Astrocyte of the cerebellum (primary cell): Measurements from ENCODE around the gene PRKCE.

Source experiments
- DNase-seq: peaks from one replicate; pipeline ENCODE4 v3.0.0-alpha.2; 2011; ENCODE audit warnings: low read depth
- H3K4me3 ChIP-seq: 2 replicates; pipeline ENCODE4 v1.5.1; 2011; ENCODE audit warnings: mild to moderate bottlenecking, low read depth, low read length, moderate library complexity
- CTCF ChIP-seq: IDR thresholded peaks from 2 replicates; pipeline ENCODE4 v1.5.1; 2012; ENCODE audit warnings: low read length, low read depth, moderate library complexity, mild to moderate bottlenecking; ENCODE audit errors: missing control alignments
- in situ Hi-C: cut with HindIII; loops from 2 replicates; pipeline ENCODE4 v1.10.0; 2017; ENCODE audit warnings: low sequenced_read_pairs

PRKCE gene

GRCh38 chr2:46116150-46116549, 464.7 kb downstream of the PRKCE start:
- TF ChIP-seq CTCF: no peak
- H3K4me3 ChIP-seq: no peak overlapping the region
- no peak for DNase-seq
- in situ Hi-C loops: no loop called here

- peak; percentile 64 for DNase-seq
- H3K4me3 ChIP-seq: no peak overlapping the region
- in situ Hi-C loops: no loop called here
- TF ChIP-seq CTCF: no peak
Observed at GRCh38 chr2:46116553-46116991, 465.1 kb downstream of the PRKCE start.

GRCh38 chr2:46117379-46117778, 465.9 kb downstream of the PRKCE start:
- H3K4me3 ChIP-seq: no peak overlapping the region
- TF ChIP-seq CTCF: no peak
- DNase-seq: peak; percentile 64
- in situ Hi-C loops: no loop called here

- in situ Hi-C loops: no loop called here
- no peak for TF ChIP-seq CTCF
- no peak overlapping the region for H3K4me3 ChIP-seq
- DNase-seq: no peak
Observed at GRCh38 chr2:46117994-46118393, 466.5 kb downstream of the PRKCE start.

- in situ Hi-C loops: no loop called here
- no peak overlapping the region for H3K4me3 ChIP-seq
- no peak for TF ChIP-seq CTCF
- no peak for DNase-seq
Observed at GRCh38 chr2:46118656-46119371, 467.3 kb downstream of the PRKCE start.

GRCh38 chr2:46119453-46119852, 468.0 kb downstream of the PRKCE start:
- no peak for DNase-seq
- no peak for TF ChIP-seq CTCF
- in situ Hi-C loops: no loop called here
- H3K4me3 ChIP-seq: no peak overlapping the region
